Airway epithelial cell (primary cell): Measurements from ENCODE around the gene LIN52. TPM values are rescaled to one million over a fixed set of nuclear protein-coding genes. Genes with fewer than 3 reads are reported as not detected.

Experiments used
- total RNA-seq: library from RNA; depleted of rRNA; stranded (reverse); fragments of >200 nt; gene quantifications from 2 replicates; pipeline ENCODE4 v1.2.3, GENCODE V29; 2015

LIN52 gene
- 4.3 and 4.4 TPM in 2 replicates for total RNA-seq

DNA sequence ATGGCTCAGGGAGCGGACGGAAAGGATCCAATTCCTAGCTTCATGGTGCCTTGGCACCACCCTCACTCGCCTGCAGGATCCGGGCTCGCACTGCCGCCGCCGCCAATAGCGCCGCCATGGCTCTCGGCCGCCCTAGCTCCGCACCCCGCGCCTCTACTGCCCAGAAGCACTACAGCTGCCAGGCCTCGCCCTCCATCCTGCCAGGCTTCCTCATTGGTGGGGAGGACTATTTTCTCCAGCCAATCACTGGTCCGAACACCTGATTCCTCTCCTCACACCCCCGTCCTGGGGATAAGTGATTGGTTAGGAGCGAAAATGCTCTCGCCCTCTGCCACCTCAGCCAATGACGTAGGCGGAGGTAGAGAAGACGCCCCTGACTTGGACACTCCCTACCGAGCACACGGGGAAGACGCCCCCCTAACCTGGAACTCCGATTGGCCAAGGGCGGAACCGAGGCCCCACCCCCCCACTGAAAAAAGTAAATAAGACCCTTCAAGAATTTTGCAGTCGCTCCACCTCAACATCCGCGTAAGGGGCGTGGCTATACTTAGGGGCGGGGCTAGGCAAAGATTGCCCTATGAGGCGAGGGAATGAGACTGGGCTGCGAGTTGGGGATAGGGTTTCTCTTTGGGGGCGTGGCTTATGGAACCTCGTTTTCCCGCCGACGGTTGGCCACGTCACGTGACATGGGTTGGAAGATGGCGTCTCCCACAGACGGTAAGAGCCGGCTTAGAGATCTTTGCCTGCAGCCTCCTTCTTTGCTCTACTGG is at the start of gene LIN52, which contains the start of gene ALDH6A1:
Gene LIN52, plus strand, starts transcription at position 680 of the 770 bp plus-strand sequence. Its CDS starts 19 bp downstream, at position 699.
Gene ALDH6A1, minus strand, starts transcription at position 177 of the 770 bp plus-strand sequence. Its CDS starts 59 bp downstream, at position 118.

GRCh38 chr14:74238974-74239847 is 154.5 kb downstream of the LIN52 start, which contains the start of gene VSX2:
Gene VSX2 (plus strand): TSS chr14:74239449. CDS start chr14:74239562, 113 bp downstream.

Other genes starting within 250 kb of the LIN52 start
- gene PTGR2, start 233.1 kb upstream of the LIN52 start, total RNA-seq, result 8.9 and 19.2 TPM in 2 replicates
- gene ZNF410, start 198.1 kb upstream of the LIN52 start, total RNA-seq, result 24.2 and 36.1 TPM in 2 replicates
- gene FAM161B, start 134.9 kb upstream of the LIN52 start, total RNA-seq, result 0.79 and 1.3 TPM in 2 replicates
- 10.8 and 26.3 TPM in 2 replicates for gene COQ6, start 134.7 kb upstream of the LIN52 start, total RNA-seq
- 7.4 and 7.5 TPM in 2 replicates for gene ENTPD5, start 65.7 kb upstream of the LIN52 start, total RNA-seq
- gene BBOF1, start 65.6 kb upstream of the LIN52 start, total RNA-seq, result 0.84 and 2.7 TPM in 2 replicates
- 4.5 and 9.0 TPM in 2 replicates for gene ALDH6A1, start 503 bp upstream of the LIN52 start, total RNA-seq
- gene VSX2, start 154.5 kb downstream of the LIN52 start, total RNA-seq, result not detected in 2 replicates
- 18.1 and 25.5 TPM in 2 replicates for gene ABCD4, start 218.0 kb downstream of the LIN52 start, total RNA-seq